Pancreas (tissue), 10 donors: ENCODE results near the gene TSPAN4. TPM values are rescaled to one million over a fixed set of nuclear protein-coding genes. Genes with fewer than 3 reads are reported as not detected.

Experiments
- ATAC-seq, 4 donors: fragments of 200-7000 bp; cut with Tn5 transposase; one replicate each; pipeline versions ENCODE4 v1.8.0 to v1.9.1; 2020; ENCODE audit warnings: mild to moderate bottlenecking in 4 of 4, moderate library complexity in 4 of 4
- DNase-seq, 6 donors: peaks; one replicate each; pipeline ENCODE4 v3.0.0-alpha.2; 2020
- FAIRE-seq: peaks from 2 replicates; lab custom pipeline; 2012; peaks lifted over from hg19 to GRCh38; lab: Jason Lieb, UNC
- H3K27ac ChIP-seq, 4 donors: fragments of 200-600 bp; sonication (generic); 1 replicate in 3 of 4; 2 replicates in 1 of 4; pipeline versions ENCODE4 v1.5.0 to v1.8.0; 2020
- H3K27me3 ChIP-seq, 4 donors: fragments of 200-600 bp; one replicate each; pipeline ENCODE4 v1.8.0; 2021
- H3K36me3 ChIP-seq, 3 donors: fragments of 200-600 bp; sonication (generic) in 1 of 3; one replicate each; pipeline versions ENCODE4 v1.5.0 to v1.8.0; 2020 to 2021
- H3K4me1 ChIP-seq, 3 donors: fragments of 200-600 bp; one replicate each; pipeline ENCODE4 v1.8.0; 2021
- H3K4me3 ChIP-seq, 4 donors: fragments of 200-600 bp; sonication (generic) in 2 of 4; one replicate each; pipeline versions ENCODE4 v1.5.0 to v1.8.0; 2020 to 2021
- H3K9me3 ChIP-seq, 4 donors: fragments of 200-600 bp; one replicate each; pipeline ENCODE4 v1.8.0; 2021
- CTCF ChIP-seq, 4 donors: fragments of 200-600 bp; sonication (generic) in 3 of 4; IDR thresholded peaks; one replicate each; pipeline versions ENCODE4 v1.5.0 to v1.8.0; 2021; ENCODE audit warnings: antibody characterized with exemption in 4 of 4
- WGBS, 2 donors: extraction: QIAGEN DNeasy Blood & Tissue Kit; methylation state at CpG; one replicate each; pipeline ENCODE4 v1.1.7; 2013; 5-methylcytosine and 5-hydroxymethylcytosine counted together
- intact Hi-C, 3 donors: fragments of 100-400 bp; cut with DNase I; formaldehyde crosslinking; loops; one replicate each; pipeline versions ENCODE4 v1.11.1 to v1.14.2; 2022
- polyA plus RNA-seq, 2 donors: library from polyadenylated mRNA; stranded (reverse); fragments of 200-250 nt; gene quantifications; one replicate each; pipeline ENCODE4 v1.2.3, GENCODE V29; 2013
- total RNA-seq, 6 donors: library from RNA; stranded (reverse); fragmentation: NEBNext Ultra II Directional in 4 of 6; extraction: Animal tissue kit (Norgen Biotek cat#: 25700) in 4 of 6; gene quantifications; one replicate each; pipeline versions ENCODE4 v1.2.1 to v1.2.4, GENCODE V29; 2021 to 2023
- donor health status: healthy with polysubstance abuse.
- donor health status: DM: no; HTN: no; CAD: no; lungs with moderate emphysema.
- donor health status: DM: no; HTN: no; CAD: no.
- donor health status: control.
- donor health status: control.
- donor health status: Bipolar disorder and iron deficiency.
- donor health status: DM: yes; HTN: yes; CAD: no.
- donor health status: DM: no; HTN: no; CAD: no.
- donor health status: DM: no; HTN: no; CAD: no.
- donor health status: DM: yes; HTN: yes; CAD: no.

Gene TSPAN4
- total and polyA plus RNA-seq, 8 donors = 15.3 to 67.2 (median 20.3) TPM

- no peak for FAIRE-seq
Observed at GRCh38 chr11:889257-889656, 46.6 kb downstream of the TSPAN4 start.

GRCh38 chr11:889687-890475 is 47.2 kb downstream of the TSPAN4 start:
- WGBS, 2 donors = 90 to 92% methylated on average over 32 of the region's 32 CpGs
- Histone ChIP-seq H3K4me1 (no peaks in the 10 kb centered on the region), H3K27me3 (no peaks in the 10 kb centered on the region), H3K9me3 (no peaks in the 10 kb centered on the region), H3K36me3 (no peaks in the 10 kb centered on the region), H3K27ac (no peak overlapping the region), H3K4me3 (no peak overlapping the region)
- intact Hi-C loops = no loop called here
- ATAC-seq (no peak), DNase-seq (no peak), FAIRE-seq (no peak)
- no peak for TF ChIP-seq CTCF (IDR thresholded peaks at IDR 0.05)

More at GRCh38 chr11:889257-889656, 46.6 kb downstream of the TSPAN4 start:
- DNase-seq (no peak), ATAC-seq (no peak)
- Histone ChIP-seq H3K36me3 (no peaks in the 10 kb centered on the region), H3K4me3 (no peak overlapping the region), H3K9me3 (no peaks in the 10 kb centered on the region), H3K27ac (no peak overlapping the region), H3K4me1 (no peaks in the 10 kb centered on the region), H3K27me3 (no peaks in the 10 kb centered on the region)
- intact Hi-C loops = no loop called here
- WGBS, 2 donors = 92 to 93% methylated on average over 13 of the region's 13 CpGs
- TF ChIP-seq CTCF (IDR thresholded peaks at IDR 0.05) = no peak

- Histone ChIP-seq H3K27me3 (no peaks in the 10 kb centered on the region), H3K27ac (no peak overlapping the region), H3K4me1 (no peaks in the 10 kb centered on the region), H3K36me3 (no peaks in the 10 kb centered on the region), H3K4me3 (no peak overlapping the region), H3K9me3 (no peaks in the 10 kb centered on the region)
- ATAC-seq = no peak
- 88 to 90% methylated on average over 24 to 27 of the region's 27 CpGs for WGBS, 2 donors
- no peak for TF ChIP-seq CTCF (IDR thresholded peaks at IDR 0.05)
- DNase-seq = no peak
- intact Hi-C loops = no loop called here
- no peak for FAIRE-seq
Observed at GRCh38 chr11:890794-891540, 48.3 kb downstream of the TSPAN4 start.

DNA sequence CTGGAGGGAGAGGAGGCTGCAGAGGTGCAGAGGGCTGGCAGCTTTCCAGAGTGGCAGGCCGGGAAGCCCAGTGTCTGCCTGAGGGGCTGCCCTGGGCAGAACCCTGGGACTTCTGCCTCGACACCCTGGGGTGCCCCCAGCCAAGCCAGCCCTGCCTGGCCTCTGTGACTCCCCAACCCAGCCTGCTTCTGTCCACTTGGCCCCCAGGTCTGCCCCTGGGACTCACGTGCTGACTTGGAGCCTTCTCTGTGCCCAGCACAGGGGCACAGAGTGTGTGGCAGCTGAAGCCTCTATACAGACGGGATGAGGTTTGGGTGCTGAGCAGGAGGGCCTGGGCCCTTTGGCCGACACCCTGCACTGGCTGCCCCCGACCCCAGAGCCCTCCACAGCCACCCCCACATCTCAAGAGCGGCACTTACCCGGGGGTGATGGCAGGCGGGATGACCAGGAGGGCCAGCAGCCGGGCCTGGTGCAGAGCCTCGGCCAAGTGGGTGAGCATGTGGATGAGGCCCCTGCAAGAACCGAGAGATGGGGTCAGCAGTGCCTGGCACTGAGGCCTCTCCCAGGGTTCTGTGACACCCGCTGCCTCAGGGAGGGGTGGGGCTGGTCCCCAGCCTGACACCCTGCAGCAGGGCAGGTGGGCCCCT is 50.5 kb downstream of the TSPAN4 start:
- Histone ChIP-seq H3K36me3 (no peaks in the 10 kb centered on the region), H3K4me1 (no peaks in the 10 kb centered on the region), H3K27me3 (no peaks in the 10 kb centered on the region), H3K9me3 (no peaks in the 10 kb centered on the region), H3K4me3 (no peak overlapping the region), H3K27ac (no peak overlapping the region)
- ATAC-seq (no peak), FAIRE-seq (no peak), DNase-seq (no peak)
- 88 to 94% methylated on average over 13 of the region's 13 CpGs for WGBS, 2 donors
- intact Hi-C loops = no loop called here
- TF ChIP-seq CTCF (IDR thresholded peaks at IDR 0.05) = no peak
